Anterior cingulate cortex (tissue), 58 donors: Measurements from ENCODE around the gene TOX4.

ENCODE experiments used
- DNase-seq, 58 donors: peaks; one replicate each; lab custom pipeline; 2025; lab: John Stamatoyannopoulos, UW

Gene TOX4

GRCh38 chr14:21498540-21499526 lies 21.8 kb downstream of the TOX4 start:
- DNase-seq, result peak in 3 of 58 donors; percentile 11 to 35 (median 25)

GRCh38 chr14:21501568-21501967 lies 24.6 kb downstream of the TOX4 start:
- DNase-seq, result no peak

- DNase-seq, result no peak
Measured at GRCh38 chr14:21503376-21503775, 26.4 kb downstream of the TOX4 start.

GRCh38 chr14:21505012-21505553 lies 28.1 kb downstream of the TOX4 start:
- no peak for DNase-seq

- DNase-seq, result no peak
Measured at GRCh38 chr14:21506557-21506956, 29.6 kb downstream of the TOX4 start.

GRCh38 chr14:21509432-21510143 lies 32.6 kb downstream of the TOX4 start:
- DNase-seq, result no peak

GRCh38 chr14:21510735-21511657 lies 34.0 kb downstream of the TOX4 start, which contains the start of gene METTL3:
Gene METTL3, minus strand, starts transcription at chr14:21511340. Its CDS starts 117 bp downstream, at chr14:21511223.
- DNase-seq, result peak; percentile 63 to 99 (median 96)

- no peak for DNase-seq
Measured at GRCh38 chr14:21514341-21514740, 37.3 kb downstream of the TOX4 start.

GRCh38 chr14:21518725-21519124 lies 41.7 kb downstream of the TOX4 start:
- no peak for DNase-seq

- DNase-seq, result no peak
Measured at GRCh38 chr14:21520767-21521166, 43.8 kb downstream of the TOX4 start.

- DNase-seq, result no peak
Measured at GRCh38 chr14:21521501-21521900, 44.5 kb downstream of the TOX4 start.

GRCh38 chr14:21523203-21523602 lies 46.2 kb downstream of the TOX4 start:
- no peak for DNase-seq

GRCh38 chr14:21524575-21525490 lies 47.8 kb downstream of the TOX4 start:
- DNase-seq, result peak in 5 of 58 donors; percentile 5 to 33 (median 8)

- DNase-seq, result peak in 16 of 58 donors; percentile 4 to 58 (median 14)
Measured at GRCh38 chr14:21525571-21525961, 48.6 kb downstream of the TOX4 start.

GRCh38 chr14:21525962-21526671 lies 49.1 kb downstream of the TOX4 start, which contains the start of gene SALL2:
Gene SALL2, minus strand, starts transcription at chr14:21526346. Its CDS starts 219 bp downstream, at chr14:21526127.
- DNase-seq, result peak in 57 of 58 donors; percentile 11 to 88 (median 69)

- no peak for DNase-seq
Measured at GRCh38 chr14:21526672-21527317, 49.8 kb downstream of the TOX4 start.

- DNase-seq, result no peak
Measured at GRCh38 chr14:21527318-21527679, 50.3 kb downstream of the TOX4 start.
